ENCODE results near the gene ABCB11.

Gene ABCB11

GRCh38 chr2:168992591-168993349 is 38.4 kb downstream of the ABCB11 start:
- Histone ChIP-seq H2AK5ac (ENCODE audit: low read length) (no peak overlapping the region), H3K79me1 (ENCODE audit: low read length) (no peaks in the 10 kb centered on the region), H2AFZ (ENCODE audit: insufficient read depth, low read length, poor library complexity) (no peak overlapping the region), H3K14ac (ENCODE audit: low read length) (no peak overlapping the region), H3K79me2 (ENCODE audit: control insufficient read depth, insufficient read depth, low read length, poor library complexity) (no peaks in the 10 kb centered on the region), H4K8ac (ENCODE audit: low read depth, low read length) (no peak overlapping the region), H4K91ac (ENCODE audit: low read depth, low read length) (no peak overlapping the region), H3K18ac (ENCODE audit: low read length) (no peak overlapping the region), H2BK5ac (ENCODE audit: low read depth, low read length, poor library complexity) (no peak overlapping the region), H2BK12ac (ENCODE audit: low read length) (no peak overlapping the region), H3K36me3 (ENCODE audit: control insufficient read depth in 1 of 2, insufficient read depth in 2 of 2, low read length in 2 of 2) (no peaks in the 10 kb centered on the region), H3K4me1 (ENCODE audit: control insufficient read depth in 1 of 2, insufficient read depth in 2 of 2, low read length in 2 of 2) (no peaks in the 10 kb centered on the region), H3K23ac (ENCODE audit: low read length) (no peak overlapping the region), H3K27me3 (ENCODE audit: insufficient read depth, low read length) (no peaks in the 10 kb centered on the region), H3K27ac (ENCODE audit: low read depth, low read length) (no peak overlapping the region), H4K12ac (ENCODE audit: low read depth, low read length) (no peak overlapping the region), H3K4me2 (ENCODE audit: low read length) (no peak overlapping the region), H3K4me3 (ENCODE audit: low read depth, low read length) (no peak overlapping the region), H3K9ac (ENCODE audit: low read length) (no peak overlapping the region), H2BK120ac (ENCODE audit: insufficient read depth, low read length, poor library complexity) (no peak overlapping the region), H3K9me3 (ENCODE audit: insufficient read depth, low read depth, low read length) (no peaks in the 10 kb centered on the region), H3K4ac (ENCODE audit: low read depth, low read length) (no peak overlapping the region)
- WGBS (ENCODE audit: extremely low coverage, insufficient coverage, insufficient read length), result no CpG with 5 or more reads among the region's 7 CpGs
- peak in 1 of 2 donors; percentile 73 for DNase-seq

- Histone ChIP-seq H2AK5ac (ENCODE audit: low read length) (no peak overlapping the region), H3K9ac (ENCODE audit: low read length) (no peak overlapping the region), H2AFZ (ENCODE audit: insufficient read depth, low read length, poor library complexity) (no peak overlapping the region), H3K4me1 (ENCODE audit: control insufficient read depth in 1 of 2, insufficient read depth in 2 of 2, low read length in 2 of 2) (no peaks in the 10 kb centered on the region), H2BK5ac (ENCODE audit: low read depth, low read length, poor library complexity) (no peak overlapping the region), H3K18ac (ENCODE audit: low read length) (no peak overlapping the region), H4K12ac (ENCODE audit: low read depth, low read length) (no peak overlapping the region), H3K79me1 (ENCODE audit: low read length) (no peaks in the 10 kb centered on the region), H3K4ac (ENCODE audit: low read depth, low read length) (no peak overlapping the region), H3K36me3 (ENCODE audit: control insufficient read depth in 1 of 2, insufficient read depth in 2 of 2, low read length in 2 of 2) (no peaks in the 10 kb centered on the region), H3K9me3 (ENCODE audit: insufficient read depth, low read depth, low read length) (no peaks in the 10 kb centered on the region), H3K4me3 (ENCODE audit: low read depth, low read length) (no peak overlapping the region), H2BK12ac (ENCODE audit: low read length) (no peak overlapping the region), H3K27ac (ENCODE audit: low read depth, low read length) (peak overlapping the region; percentile 4), H3K27me3 (ENCODE audit: insufficient read depth, low read length) (no peaks in the 10 kb centered on the region), H3K4me2 (ENCODE audit: low read length) (no peak overlapping the region), H3K79me2 (ENCODE audit: control insufficient read depth, insufficient read depth, low read length, poor library complexity) (no peaks in the 10 kb centered on the region), H3K23ac (ENCODE audit: low read length) (no peak overlapping the region), H4K8ac (ENCODE audit: low read depth, low read length) (no peak overlapping the region), H3K14ac (ENCODE audit: low read length) (no peak overlapping the region), H2BK120ac (ENCODE audit: insufficient read depth, low read length, poor library complexity) (no peak overlapping the region), H4K91ac (ENCODE audit: low read depth, low read length) (no peak overlapping the region)
- peak; percentile 28 to 69 for DNase-seq
- WGBS (ENCODE audit: extremely low coverage, insufficient coverage, insufficient read length), result no CpG with 5 or more reads among the region's 3 CpGs
Observed at GRCh38 chr2:168992026-168992425, 39.1 kb downstream of the ABCB11 start.

GRCh38 chr2:168988755-168989154 is 42.4 kb downstream of the ABCB11 start:
- no peak overlapping the region for H2BK12ac ChIP-seq (ENCODE audit: low read length)
- H3K27me3 ChIP-seq (ENCODE audit: insufficient read depth, low read length), result no peaks in the 10 kb centered on the region
- H2AFZ ChIP-seq (ENCODE audit: insufficient read depth, low read length, poor library complexity), result no peak overlapping the region
- H3K4me2 ChIP-seq (ENCODE audit: low read length), result no peak overlapping the region
- H3K18ac ChIP-seq (ENCODE audit: low read length), result no peak overlapping the region
- no peak overlapping the region for H4K91ac ChIP-seq (ENCODE audit: low read depth, low read length)
- no peak overlapping the region for H3K23ac ChIP-seq (ENCODE audit: low read length)
- H3K36me3 ChIP-seq (ENCODE audit: control insufficient read depth in 1 of 2, insufficient read depth in 2 of 2, low read length in 2 of 2), result no peaks in the 10 kb centered on the region
- no peak overlapping the region for H2BK120ac ChIP-seq (ENCODE audit: insufficient read depth, low read length, poor library complexity)
- H2BK5ac ChIP-seq (ENCODE audit: low read depth, low read length, poor library complexity), result no peak overlapping the region
- no peak overlapping the region for H4K12ac ChIP-seq (ENCODE audit: low read depth, low read length)
- H3K9me3 ChIP-seq (ENCODE audit: insufficient read depth, low read depth, low read length), result no peaks in the 10 kb centered on the region
- DNase-seq, result no peak
- no peak overlapping the region for H3K14ac ChIP-seq (ENCODE audit: low read length)
- WGBS (ENCODE audit: extremely low coverage, insufficient coverage, insufficient read length), result no CpG with 5 or more reads among the region's 1 CpG
- no peak overlapping the region for H2AK5ac ChIP-seq (ENCODE audit: low read length)
- no peak overlapping the region for H4K8ac ChIP-seq (ENCODE audit: low read depth, low read length)
- no peaks in the 10 kb centered on the region for H3K79me2 ChIP-seq (ENCODE audit: control insufficient read depth, insufficient read depth, low read length, poor library complexity)
- no peak overlapping the region for H3K4ac ChIP-seq (ENCODE audit: low read depth, low read length)
- no peaks in the 10 kb centered on the region for H3K4me1 ChIP-seq (ENCODE audit: control insufficient read depth in 1 of 2, insufficient read depth in 2 of 2, low read length in 2 of 2)
- H3K79me1 ChIP-seq (ENCODE audit: low read length), result no peaks in the 10 kb centered on the region
- no peak overlapping the region for H3K4me3 ChIP-seq (ENCODE audit: low read depth, low read length)
- H3K27ac ChIP-seq (ENCODE audit: low read depth, low read length), result no peak overlapping the region
- H3K9ac ChIP-seq (ENCODE audit: low read length), result no peak overlapping the region

- Histone ChIP-seq H4K91ac (ENCODE audit: low read depth, low read length) (no peak overlapping the region), H2BK12ac (ENCODE audit: low read length) (no peak overlapping the region)
Observed at GRCh38 chr2:168986398-168986943, 44.7 kb downstream of the ABCB11 start.

More at GRCh38 chr2:168986398-168986943, 44.7 kb downstream of the ABCB11 start:
- no peak overlapping the region for H2BK5ac ChIP-seq (ENCODE audit: low read depth, low read length, poor library complexity)
- H4K12ac ChIP-seq (ENCODE audit: low read depth, low read length), result no peak overlapping the region
- H3K36me3 ChIP-seq (ENCODE audit: control insufficient read depth in 1 of 2, insufficient read depth in 2 of 2, low read length in 2 of 2), result no peaks in the 10 kb centered on the region
- H3K9ac ChIP-seq (ENCODE audit: low read length), result no peak overlapping the region
- no peaks in the 10 kb centered on the region for H3K79me1 ChIP-seq (ENCODE audit: low read length)
- no peak overlapping the region for H2BK120ac ChIP-seq (ENCODE audit: insufficient read depth, low read length, poor library complexity)
- no peak overlapping the region for H3K4ac ChIP-seq (ENCODE audit: low read depth, low read length)
- no peak overlapping the region for H3K14ac ChIP-seq (ENCODE audit: low read length)
- H3K4me1 ChIP-seq (ENCODE audit: control insufficient read depth in 1 of 2, insufficient read depth in 2 of 2, low read length in 2 of 2), result no peaks in the 10 kb centered on the region
- no peak for DNase-seq
- H3K18ac ChIP-seq (ENCODE audit: low read length), result no peak overlapping the region
- H4K8ac ChIP-seq (ENCODE audit: low read depth, low read length), result no peak overlapping the region
- no peak overlapping the region for H3K4me2 ChIP-seq (ENCODE audit: low read length)
- H3K23ac ChIP-seq (ENCODE audit: low read length), result no peak overlapping the region
- H3K9me3 ChIP-seq (ENCODE audit: insufficient read depth, low read depth, low read length), result no peaks in the 10 kb centered on the region
- no peak overlapping the region for H3K4me3 ChIP-seq (ENCODE audit: low read depth, low read length)
- no peak overlapping the region for H2AK5ac ChIP-seq (ENCODE audit: low read length)
- WGBS (ENCODE audit: extremely low coverage, insufficient coverage, insufficient read length), result no CpG with 5 or more reads among the region's 2 CpGs
- no peaks in the 10 kb centered on the region for H3K79me2 ChIP-seq (ENCODE audit: control insufficient read depth, insufficient read depth, low read length, poor library complexity)
- no peaks in the 10 kb centered on the region for H3K27me3 ChIP-seq (ENCODE audit: insufficient read depth, low read length)
- H2AFZ ChIP-seq (ENCODE audit: insufficient read depth, low read length, poor library complexity), result no peak overlapping the region
- no peak overlapping the region for H3K27ac ChIP-seq (ENCODE audit: low read depth, low read length)
